ENCODE data around the gene CFL1. TPM values are rescaled to one million over a fixed set of nuclear protein-coding genes. Genes with fewer than 3 reads are reported as not detected.

Gene CFL1
- total RNA-seq, 5 donors from 2014 or later (not counting 1 experiment from before 2014, with no cell fraction given), result 584 to 761 (median 636) TPM

GRCh38 chr11:65900125-65900898 is 42.3 kb upstream of the CFL1 start, which contains the start of gene FOSL1:
TSS of gene FOSL1 (minus strand) at chr11:65900388. CDS start at chr11:65900339, 49 bp downstream.
- POLR2A ChIA-PET, result interaction anchor here (0.5 to 1.8 kb wide), 6 partner anchors 8 to 395 kb away, joined by 3 to 13 read pairs (median 5); partner anchors contain the start of gene CCDC85B (in 1 of the 2)
- no peaks in the 10 kb centered on the region for H3K36me3 ChIP-seq (ENCODE audit: control insufficient read depth in 2 of 2, extremely low read depth in 1 of 2, insufficient read depth in 1 of 2, low read length in 1 of 2)
- CTCF ChIA-PET, result interaction anchor here (0.6 to 2.6 kb wide), 4 partner anchors 9 to 480 kb away, joined by 4 to 22 read pairs (median 13); partner anchors contain the start of genes CCDC85B (in 1 of the 2) and FIBP (in 1 of the 2)
- H3K4me1 ChIP-seq (ENCODE audit: control insufficient read depth in 1 of 2, extremely low read depth in 1 of 2, insufficient read depth in 2 of 2, low read length in 2 of 2), result peaks cover 7 to 33% of the 10 kb centered on the region in 2 experiments
- Mint-ChIP-seq H3K9me3 (no peaks in the 10 kb centered on the region), H3K4me3 (peak within 1 kb of the TSS; percentile 61 to 74 (median 64)), H3K36me3 (no peaks in the 10 kb centered on the region), H3K4me1 (peaks cover 5 to 19% (median 6%) of the 10 kb centered on the region in 3 donors), H3K27ac (peak within 1 kb of the TSS in 1 of 2 donors; percentile 76), H3K27me3 (peaks cover 0 to 3% of the 10 kb centered on the region in 2 donors)
- peak within 1 kb of the TSS; percentile 47 for H3K27ac ChIP-seq (ENCODE audit: low read length)
- peak within 1 kb of the TSS; percentile 39 to 65 for H3K4me3 ChIP-seq (ENCODE audit: control insufficient read depth in 1 of 2, extremely low read depth in 1 of 2, low read length in 1 of 2)
- under 1% methylated on average over 72 of the region's 80 CpGs for WGBS (ENCODE audit: insufficient coverage)
- H3K27me3 ChIP-seq (replicated peaks in 1 of 2; ENCODE audit: control insufficient read depth in 2 of 2, extremely low read depth in 1 of 2, insufficient read depth in 2 of 2, low read length in 1 of 2), result peaks cover 0 to 34% of the 10 kb centered on the region in 2 experiments
- peak; percentile 91 to 97 (median 94) for ATAC-seq (replicated peaks in 1 of 4)
- H3K9me3 ChIP-seq, result no peaks in the 10 kb centered on the region
- peak; percentile 64 to 96 (median 89) for DNase-seq

GRCh38 chr11:65899356-65900124 is 41.6 kb upstream of the CFL1 start:
- Histone ChIP-seq H3K4me3 (ENCODE audit: control insufficient read depth in 1 of 2, extremely low read depth in 1 of 2, low read length in 1 of 2) (peak overlapping the region; percentile 39 to 65), H3K36me3 (ENCODE audit: control insufficient read depth in 2 of 2, extremely low read depth in 1 of 2, insufficient read depth in 1 of 2, low read length in 1 of 2) (no peaks in the 10 kb centered on the region), H3K9me3 (no peaks in the 10 kb centered on the region), H3K27me3 (replicated peaks in 1 of 2; ENCODE audit: control insufficient read depth in 2 of 2, extremely low read depth in 1 of 2, insufficient read depth in 2 of 2, low read length in 1 of 2) (peaks cover 0 to 31% of the 10 kb centered on the region in 2 experiments), H3K27ac (ENCODE audit: low read length) (no peak overlapping the region), H3K4me1 (ENCODE audit: control insufficient read depth in 1 of 2, extremely low read depth in 1 of 2, insufficient read depth in 2 of 2, low read length in 2 of 2) (peaks cover 7 to 36% of the 10 kb centered on the region in 2 experiments)
- H3K9me3 Mint-ChIP-seq, result no peaks in the 10 kb centered on the region
- H3K27ac Mint-ChIP-seq, result no peak overlapping the region
- no peaks in the 10 kb centered on the region for H3K36me3 Mint-ChIP-seq
- ATAC-seq (replicated peaks in 1 of 4) (peak in 2 of 4 experiments; percentile 17 to 24), DNase-seq (peak in 6 of 35 experiments; percentile 15 to 59 (median 32))
- H3K4me1 Mint-ChIP-seq, result peaks cover 5 to 22% (median 6%) of the 10 kb centered on the region in 3 donors
- H3K4me3 Mint-ChIP-seq, result peak overlapping the region; percentile 52 to 64 (median 64)
- CTCF ChIA-PET, result no interaction called here
- H3K27me3 Mint-ChIP-seq, result peaks cover 0 to 3% of the 10 kb centered on the region in 2 donors
- 2% methylated on average over 69 of the region's 78 CpGs for WGBS (ENCODE audit: insufficient coverage)
- POLR2A ChIA-PET, result interaction anchor here (0.9 to 1.8 kb wide), 2 partner anchors 9 to 256 kb away, joined by 3 to 13 read pairs; partner anchors contain the start of gene CCDC85B (in 1 of the 2)

- CTCF ChIA-PET, result interaction anchor here (0.8 to 1.1 kb wide), 2 partner anchors 8 to 9 kb away, joined by 3 to 4 read pairs; partner anchors contain the start of gene CCDC85B (in 1 of the 2)
- POLR2A ChIA-PET, result interaction anchor here (0.6 to 1.8 kb wide), 5 partner anchors 8 to 256 kb away, joined by 3 to 14 read pairs (median 3); partner anchors contain the start of gene CCDC85B (in 1 of the 2)
- no peak overlapping the region for H3K4me3 ChIP-seq (ENCODE audit: control insufficient read depth in 1 of 2, extremely low read depth in 1 of 2, low read length in 1 of 2)
Observed at GRCh38 chr11:65898656-65899355, 40.8 kb upstream of the CFL1 start.

GRCh38 chr11:65897020-65897471 is 39.1 kb upstream of the CFL1 start:
- peaks cover 19 to 60% of the 10 kb centered on the region in 2 experiments for H3K4me1 ChIP-seq (ENCODE audit: control insufficient read depth in 1 of 2, extremely low read depth in 1 of 2, insufficient read depth in 2 of 2, low read length in 2 of 2)

More at GRCh38 chr11:65898656-65899355, 40.8 kb upstream of the CFL1 start:
- Histone ChIP-seq H3K9me3 (no peaks in the 10 kb centered on the region), H3K36me3 (ENCODE audit: control insufficient read depth in 2 of 2, extremely low read depth in 1 of 2, insufficient read depth in 1 of 2, low read length in 1 of 2) (no peaks in the 10 kb centered on the region), H3K27me3 (replicated peaks in 1 of 2; ENCODE audit: control insufficient read depth in 2 of 2, extremely low read depth in 1 of 2, insufficient read depth in 2 of 2, low read length in 1 of 2) (peaks cover 0 to 31% of the 10 kb centered on the region in 2 experiments), H3K27ac (ENCODE audit: low read length) (no peak overlapping the region), H3K4me1 (ENCODE audit: control insufficient read depth in 1 of 2, extremely low read depth in 1 of 2, insufficient read depth in 2 of 2, low read length in 2 of 2) (peaks cover 12 to 43% of the 10 kb centered on the region in 2 experiments)
- H3K27ac Mint-ChIP-seq, result no peak overlapping the region
- 24% methylated on average over 25 of the region's 28 CpGs for WGBS (ENCODE audit: insufficient coverage)
- H3K4me1 Mint-ChIP-seq, result peaks cover 11 to 28% (median 13%) of the 10 kb centered on the region in 3 donors
- H3K4me3 Mint-ChIP-seq, result peak overlapping the region; percentile 56 to 78 (median 61)
- ATAC-seq (replicated peaks in 1 of 4) (no peak), DNase-seq (no peak)
- H3K9me3 Mint-ChIP-seq, result no peaks in the 10 kb centered on the region
- no peaks in the 10 kb centered on the region for H3K36me3 Mint-ChIP-seq
- H3K27me3 Mint-ChIP-seq, result peaks cover 0 to 3% of the 10 kb centered on the region in 2 donors

GRCh38 chr11:65896034-65896999 is 38.3 kb upstream of the CFL1 start:
- H3K4me1 Mint-ChIP-seq, result peaks cover 32 to 45% (median 37%) of the 10 kb centered on the region in 3 donors
- Histone ChIP-seq H3K4me1 (ENCODE audit: control insufficient read depth in 1 of 2, extremely low read depth in 1 of 2, insufficient read depth in 2 of 2, low read length in 2 of 2) (peaks cover 24 to 63% of the 10 kb centered on the region in 2 experiments), H3K4me3 (ENCODE audit: control insufficient read depth in 1 of 2, extremely low read depth in 1 of 2, low read length in 1 of 2) (no peak overlapping the region), H3K27me3 (replicated peaks in 1 of 2; ENCODE audit: control insufficient read depth in 2 of 2, extremely low read depth in 1 of 2, insufficient read depth in 2 of 2, low read length in 1 of 2) (peaks cover 0 to 17% of the 10 kb centered on the region in 2 experiments), H3K36me3 (ENCODE audit: control insufficient read depth in 2 of 2, extremely low read depth in 1 of 2, insufficient read depth in 1 of 2, low read length in 1 of 2) (no peaks in the 10 kb centered on the region), H3K9me3 (no peaks in the 10 kb centered on the region), H3K27ac (ENCODE audit: low read length) (no peak overlapping the region)
- no peaks in the 10 kb centered on the region for H3K36me3 Mint-ChIP-seq
- peak overlapping the region in 1 of 3 donors; percentile 13 for H3K4me3 Mint-ChIP-seq
- H3K27ac Mint-ChIP-seq, result no peak overlapping the region
- ChIA-PET CTCF (interaction anchor here in 1 of 2 donors (0.7 kb wide), 1 partner anchor 493 kb away, joined by 4 read pairs; no protein-coding TSS in a partner anchor), POLR2A (no interaction called here)
- no peak for DNase-seq
- WGBS (ENCODE audit: insufficient coverage), result 93% methylated on average over 10 of the region's 14 CpGs
- H3K27me3 Mint-ChIP-seq, result peaks cover 0 to 3% of the 10 kb centered on the region in 2 donors
- no peak for ATAC-seq (replicated peaks in 1 of 4)
- H3K9me3 Mint-ChIP-seq, result no peaks in the 10 kb centered on the region

More at GRCh38 chr11:65897020-65897471, 39.1 kb upstream of the CFL1 start:
- Histone ChIP-seq H3K27me3 (replicated peaks in 1 of 2; ENCODE audit: control insufficient read depth in 2 of 2, extremely low read depth in 1 of 2, insufficient read depth in 2 of 2, low read length in 1 of 2) (peaks cover 0 to 23% of the 10 kb centered on the region in 2 experiments), H3K36me3 (ENCODE audit: control insufficient read depth in 2 of 2, extremely low read depth in 1 of 2, insufficient read depth in 1 of 2, low read length in 1 of 2) (no peaks in the 10 kb centered on the region), H3K27ac (ENCODE audit: low read length) (no peak overlapping the region), H3K9me3 (no peaks in the 10 kb centered on the region), H3K4me3 (ENCODE audit: control insufficient read depth in 1 of 2, extremely low read depth in 1 of 2, low read length in 1 of 2) (no peak overlapping the region)
- ATAC-seq (replicated peaks in 1 of 4) (no peak), DNase-seq (no peak)
- peaks cover 29 to 44% (median 31%) of the 10 kb centered on the region in 3 donors for H3K4me1 Mint-ChIP-seq
- 100% methylated on average over 1 of the region's 4 CpGs for WGBS (ENCODE audit: insufficient coverage)
- H3K27ac Mint-ChIP-seq, result no peak overlapping the region
- peaks cover 0 to 3% of the 10 kb centered on the region in 2 donors for H3K27me3 Mint-ChIP-seq
- H3K4me3 Mint-ChIP-seq, result no peak overlapping the region
- H3K9me3 Mint-ChIP-seq, result no peaks in the 10 kb centered on the region
- ChIA-PET CTCF (interaction anchor here in 1 of 2 donors (0.7 to 0.8 kb wide), 2 partner anchors 12 to 494 kb away, joined by 3 to 4 read pairs; no protein-coding TSS in a partner anchor), POLR2A (no interaction called here)
- no peaks in the 10 kb centered on the region for H3K36me3 Mint-ChIP-seq
